ENCODE results near the gene E2F6. TPM values are rescaled to one million over a fixed set of nuclear protein-coding genes. Genes with fewer than 3 reads are reported as not detected.

E2F6 gene
- total and polyA plus RNA-seq, 2 of the 13 experiments (the other 11 are each of a cell fraction or from before 2014, with no cell fraction given): 27.3 to 36.0 TPM

DNA sequence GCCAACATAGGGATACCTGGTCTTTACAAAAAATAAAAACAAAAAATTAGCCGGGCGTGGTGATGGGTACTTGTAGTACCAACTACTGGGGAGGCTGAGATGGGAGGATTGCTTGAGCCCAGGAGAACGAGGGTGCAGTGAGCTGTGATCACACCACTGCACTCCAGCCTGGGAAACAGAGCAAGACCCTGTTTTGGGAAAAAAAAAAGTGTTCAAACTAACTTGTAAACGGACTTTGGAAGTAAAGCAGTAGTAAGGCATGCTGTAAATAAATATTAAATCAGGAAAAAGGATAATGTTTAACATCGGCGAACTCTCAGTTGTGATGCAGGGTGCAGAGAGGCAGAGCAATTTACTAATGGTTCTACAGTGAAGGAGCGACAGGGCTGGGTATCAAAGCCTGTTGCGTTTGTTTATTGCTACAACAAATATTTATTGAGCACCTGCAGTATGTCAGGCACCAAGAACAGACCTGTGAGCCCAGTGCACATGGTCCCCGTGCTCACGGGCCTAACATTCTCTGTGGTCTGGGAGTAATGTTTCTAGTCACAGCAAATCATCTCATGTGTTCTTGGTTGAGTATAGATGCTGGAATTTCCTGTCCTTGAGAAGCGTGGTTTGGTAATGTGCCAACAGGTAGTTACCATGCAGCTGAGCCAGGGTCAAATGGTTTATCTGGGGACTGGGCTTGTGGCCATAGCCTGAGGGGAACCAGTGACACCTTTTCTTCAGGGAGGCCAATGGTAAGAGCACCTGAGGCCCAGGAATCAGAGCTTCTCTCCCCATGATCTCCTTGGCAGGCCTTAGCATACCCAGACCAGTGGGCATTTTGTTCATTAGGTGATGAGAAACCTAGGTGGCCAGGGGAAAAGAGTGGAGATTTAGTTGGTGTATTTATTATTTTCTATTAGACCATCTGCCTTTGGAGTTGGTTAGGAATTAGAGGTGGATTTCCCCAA, 40.0 kb upstream of the E2F6 start (continued):
- TF ChIP-seq, protein P1, sequence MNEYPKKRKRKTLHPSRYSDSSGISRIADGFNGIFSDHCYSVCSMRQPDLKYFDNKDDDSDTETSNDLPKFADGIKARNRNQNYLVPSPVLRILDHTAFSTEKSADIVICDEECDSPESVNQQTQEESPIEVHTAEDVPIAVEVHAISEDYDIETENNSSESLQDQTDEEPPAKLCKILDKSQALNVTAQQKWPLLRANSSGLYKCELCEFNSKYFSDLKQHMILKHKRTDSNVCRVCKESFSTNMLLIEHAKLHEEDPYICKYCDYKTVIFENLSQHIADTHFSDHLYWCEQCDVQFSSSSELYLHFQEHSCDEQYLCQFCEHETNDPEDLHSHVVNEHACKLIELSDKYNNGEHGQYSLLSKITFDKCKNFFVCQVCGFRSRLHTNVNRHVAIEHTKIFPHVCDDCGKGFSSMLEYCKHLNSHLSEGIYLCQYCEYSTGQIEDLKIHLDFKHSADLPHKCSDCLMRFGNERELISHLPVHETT (CRISPR knock-in tag; conservative IDR thresholded peaks at IDR 0.05): no peak; the same call in 1 of the 2 replicates
- TF ChIP-seq RARA (CRISPR knock-in tag; IDR thresholded peaks at IDR 0.05): peak; percentile 71
- TF ChIP-seq, protein P2, sequence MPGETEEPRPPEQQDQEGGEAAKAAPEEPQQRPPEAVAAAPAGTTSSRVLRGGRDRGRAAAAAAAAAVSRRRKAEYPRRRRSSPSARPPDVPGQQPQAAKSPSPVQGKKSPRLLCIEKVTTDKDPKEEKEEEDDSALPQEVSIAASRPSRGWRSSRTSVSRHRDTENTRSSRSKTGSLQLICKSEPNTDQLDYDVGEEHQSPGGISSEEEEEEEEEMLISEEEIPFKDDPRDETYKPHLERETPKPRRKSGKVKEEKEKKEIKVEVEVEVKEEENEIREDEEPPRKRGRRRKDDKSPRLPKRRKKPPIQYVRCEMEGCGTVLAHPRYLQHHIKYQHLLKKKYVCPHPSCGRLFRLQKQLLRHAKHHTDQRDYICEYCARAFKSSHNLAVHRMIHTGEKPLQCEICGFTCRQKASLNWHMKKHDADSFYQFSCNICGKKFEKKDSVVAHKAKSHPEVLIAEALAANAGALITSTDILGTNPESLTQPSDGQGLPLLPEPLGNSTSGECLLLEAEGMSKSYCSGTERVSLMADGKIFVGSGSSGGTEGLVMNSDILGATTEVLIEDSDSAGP (CRISPR knock-in tag; IDR thresholded peaks at IDR 0.05; ENCODE audit: borderline replicate concordance): peak; percentile 83
- peak; percentile 79; the same call in 1 of the 2 replicates for TF ChIP-seq ZBTB7B (CRISPR knock-in tag; IDR thresholded peaks at IDR 0.05)
- TF ChIP-seq HOXA5 (CRISPR knock-in tag; IDR thresholded peaks at IDR 0.05): no peak
- TF ChIP-seq, protein P3, sequence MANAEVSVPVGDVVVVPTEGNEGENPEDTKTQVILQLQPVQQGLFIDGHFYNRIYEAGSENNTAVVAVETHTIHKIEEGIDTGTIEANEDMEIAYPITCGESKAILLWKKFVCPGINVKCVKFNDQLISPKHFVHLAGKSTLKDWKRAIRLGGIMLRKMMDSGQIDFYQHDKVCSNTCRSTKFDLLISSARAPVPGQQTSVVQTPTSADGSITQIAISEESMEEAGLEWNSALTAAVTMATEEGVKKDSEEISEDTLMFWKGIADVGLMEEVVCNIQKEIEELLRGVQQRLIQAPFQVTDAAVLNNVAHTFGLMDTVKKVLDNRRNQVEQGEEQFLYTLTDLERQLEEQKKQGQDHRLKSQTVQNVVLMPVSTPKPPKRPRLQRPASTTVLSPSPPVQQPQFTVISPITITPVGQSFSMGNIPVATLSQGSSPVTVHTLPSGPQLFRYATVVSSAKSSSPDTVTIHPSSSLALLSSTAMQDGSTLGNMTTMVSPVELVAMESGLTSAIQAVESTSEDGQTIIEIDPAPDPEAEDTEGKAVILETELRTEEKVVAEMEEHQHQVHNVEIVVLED (CRISPR knock-in tag; IDR thresholded peaks at IDR 0.05; ENCODE audit: borderline replicate concordance): peak; percentile 58
- no peak for TF ChIP-seq ZBTB1 (CRISPR knock-in tag; IDR thresholded peaks at IDR 0.05; ENCODE audit: borderline replicate concordance)
- peak; percentile 88; the same call in 1 of the 2 replicates for TF ChIP-seq ZNF331 (CRISPR knock-in tag; IDR thresholded peaks at IDR 0.05)
- TF ChIP-seq ZNF501 (CRISPR knock-in tag; IDR thresholded peaks at IDR 0.05): peak; percentile 95
- TF ChIP-seq IRX3 (CRISPR knock-in tag; IDR thresholded peaks at IDR 0.05; ENCODE audit: borderline replicate concordance, low read depth): peak; percentile 62; the same call in 1 of the 2 replicates
- TF ChIP-seq SUZ12 (IDR thresholded peaks at IDR 0.05; ENCODE audit: low read depth, low read length): no peak
- peak; percentile 92; the same call in 1 of the 3 replicates for TF ChIP-seq MXI1 (IDR thresholded peaks at IDR 0.05; ENCODE audit: borderline replicate concordance, low read depth, low read length)
- 0 out of 2 replicates have a peak, but pooled peaks have one; percentile 49 for TF ChIP-seq ZNF879 (CRISPR knock-in tag; IDR thresholded peaks at IDR 0.05)
- TF ChIP-seq JARID2 (CRISPR knock-in tag; IDR thresholded peaks at IDR 0.05; ENCODE audit: insufficient replicate concordance): no peak
- TF ChIP-seq RBM22 (optimal IDR thresholded peaks at IDR 0.05; ENCODE audit: low read length): no peak
- peak; percentile 85 for TF ChIP-seq ZC3H4 (CRISPR knock-in tag; IDR thresholded peaks at IDR 0.05; ENCODE audit: borderline replicate concordance)
- TF ChIP-seq ZFP41 (CRISPR knock-in tag; IDR thresholded peaks at IDR 0.05; ENCODE audit: borderline replicate concordance): peak; percentile 79; the same call in 1 of the 2 replicates
- TF ChIP-seq, protein P4, sequence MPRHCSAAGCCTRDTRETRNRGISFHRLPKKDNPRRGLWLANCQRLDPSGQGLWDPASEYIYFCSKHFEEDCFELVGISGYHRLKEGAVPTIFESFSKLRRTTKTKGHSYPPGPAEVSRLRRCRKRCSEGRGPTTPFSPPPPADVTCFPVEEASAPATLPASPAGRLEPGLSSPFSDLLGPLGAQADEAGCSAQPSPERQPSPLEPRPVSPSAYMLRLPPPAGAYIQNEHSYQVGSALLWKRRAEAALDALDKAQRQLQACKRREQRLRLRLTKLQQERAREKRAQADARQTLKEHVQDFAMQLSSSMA (CRISPR knock-in tag; IDR thresholded peaks at IDR 0.05): no peak
- TF ChIP-seq ONECUT2 (CRISPR knock-in tag; IDR thresholded peaks at IDR 0.05): no peak
- no peak for TF ChIP-seq ZNF788 (CRISPR knock-in tag; IDR thresholded peaks at IDR 0.05; ENCODE audit: borderline replicate concordance)
- TF ChIP-seq YY1 (IDR thresholded peaks at IDR 0.05; ENCODE audit: insufficient read depth, insufficient replicate concordance, low read depth, low read length): peak; percentile 11
- TF ChIP-seq, protein P5, sequence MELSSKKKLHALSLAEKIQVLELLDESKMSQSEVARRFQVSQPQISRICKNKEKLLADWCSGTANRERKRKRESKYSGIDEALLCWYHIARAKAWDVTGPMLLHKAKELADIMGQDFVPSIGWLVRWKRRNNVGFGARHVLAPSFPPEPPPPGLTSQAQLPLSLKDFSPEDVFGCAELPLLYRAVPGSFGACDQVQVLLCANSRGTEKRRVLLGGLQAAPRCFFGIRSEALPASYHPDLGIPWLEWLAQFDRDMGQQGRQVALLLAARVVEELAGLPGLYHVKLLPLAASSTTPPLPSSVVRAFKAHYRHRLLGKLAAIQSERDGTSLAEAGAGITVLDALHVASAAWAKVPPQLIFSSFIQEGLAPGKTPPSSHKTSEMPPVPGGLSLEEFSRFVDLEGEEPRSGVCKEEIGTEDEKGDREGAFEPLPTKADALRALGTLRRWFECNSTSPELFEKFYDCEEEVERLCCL (CRISPR knock-in tag; IDR thresholded peaks at IDR 0.05; ENCODE audit: borderline replicate concordance): no peak

All from HepG2 (cell line).